ENCODE measurements around the gene MACROH2A1.

The MACROH2A1 gene

DNA sequence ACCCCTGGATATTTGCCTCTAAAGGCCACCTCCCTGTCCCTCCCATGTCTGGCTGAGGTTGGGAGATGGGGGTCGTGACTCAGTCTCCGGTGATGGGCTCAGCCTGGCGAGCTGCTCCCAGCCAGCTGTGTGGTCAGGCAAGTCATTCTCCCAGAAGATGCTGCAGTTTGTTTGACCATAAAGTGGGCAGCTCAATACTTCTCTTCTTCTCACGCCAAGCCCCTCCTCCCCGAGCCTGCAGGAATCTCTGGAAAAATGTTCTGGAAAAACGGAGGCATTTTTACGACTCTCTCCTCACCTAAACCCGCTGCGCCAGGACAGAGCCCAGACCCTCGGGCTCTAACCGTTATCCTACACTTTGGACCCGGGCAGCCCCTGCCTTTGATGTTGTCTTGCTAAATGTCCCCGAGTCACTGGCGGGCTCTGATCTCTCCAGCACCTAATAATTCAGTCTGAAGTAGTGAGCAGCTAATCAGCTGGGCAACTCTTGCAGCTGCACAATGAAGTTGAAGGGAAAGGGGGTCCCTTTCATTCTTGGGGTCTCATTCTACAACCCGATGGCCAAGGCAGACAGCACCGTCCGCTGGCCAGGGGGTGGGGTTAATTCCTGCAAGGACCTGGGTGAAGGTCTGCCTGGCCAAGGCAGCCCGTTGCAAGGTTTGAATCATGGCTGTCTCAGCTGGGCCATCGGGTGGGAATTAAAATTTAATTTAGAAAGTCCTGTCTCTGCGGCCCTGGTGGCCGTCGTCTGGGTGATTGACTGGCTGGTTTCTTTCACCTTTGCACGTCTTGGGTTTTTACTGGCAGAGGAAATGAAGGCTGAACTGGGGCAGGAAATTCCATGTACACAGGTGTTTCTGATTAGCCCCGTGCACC lies 35.8 kb upstream of the MACROH2A1 start:
- TF ChIP-seq, protein P1, sequence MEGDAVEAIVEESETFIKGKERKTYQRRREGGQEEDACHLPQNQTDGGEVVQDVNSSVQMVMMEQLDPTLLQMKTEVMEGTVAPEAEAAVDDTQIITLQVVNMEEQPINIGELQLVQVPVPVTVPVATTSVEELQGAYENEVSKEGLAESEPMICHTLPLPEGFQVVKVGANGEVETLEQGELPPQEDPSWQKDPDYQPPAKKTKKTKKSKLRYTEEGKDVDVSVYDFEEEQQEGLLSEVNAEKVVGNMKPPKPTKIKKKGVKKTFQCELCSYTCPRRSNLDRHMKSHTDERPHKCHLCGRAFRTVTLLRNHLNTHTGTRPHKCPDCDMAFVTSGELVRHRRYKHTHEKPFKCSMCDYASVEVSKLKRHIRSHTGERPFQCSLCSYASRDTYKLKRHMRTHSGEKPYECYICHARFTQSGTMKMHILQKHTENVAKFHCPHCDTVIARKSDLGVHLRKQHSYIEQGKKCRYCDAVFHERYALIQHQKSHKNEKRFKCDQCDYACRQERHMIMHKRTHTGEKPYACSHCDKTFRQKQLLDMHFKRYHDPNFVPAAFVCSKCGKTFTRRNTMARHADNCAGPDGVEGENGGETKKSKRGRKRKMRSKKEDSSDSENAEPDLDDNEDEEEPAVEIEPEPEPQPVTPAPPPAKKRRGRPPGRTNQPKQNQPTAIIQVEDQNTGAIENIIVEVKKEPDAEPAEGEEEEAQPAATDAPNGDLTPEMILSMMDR (IDR thresholded peaks at IDR 0.05; ENCODE audit: extremely low read depth, missing control alignments), result no peak
- DNase-seq (ENCODE audit: low spot score), result no peak

DNA sequence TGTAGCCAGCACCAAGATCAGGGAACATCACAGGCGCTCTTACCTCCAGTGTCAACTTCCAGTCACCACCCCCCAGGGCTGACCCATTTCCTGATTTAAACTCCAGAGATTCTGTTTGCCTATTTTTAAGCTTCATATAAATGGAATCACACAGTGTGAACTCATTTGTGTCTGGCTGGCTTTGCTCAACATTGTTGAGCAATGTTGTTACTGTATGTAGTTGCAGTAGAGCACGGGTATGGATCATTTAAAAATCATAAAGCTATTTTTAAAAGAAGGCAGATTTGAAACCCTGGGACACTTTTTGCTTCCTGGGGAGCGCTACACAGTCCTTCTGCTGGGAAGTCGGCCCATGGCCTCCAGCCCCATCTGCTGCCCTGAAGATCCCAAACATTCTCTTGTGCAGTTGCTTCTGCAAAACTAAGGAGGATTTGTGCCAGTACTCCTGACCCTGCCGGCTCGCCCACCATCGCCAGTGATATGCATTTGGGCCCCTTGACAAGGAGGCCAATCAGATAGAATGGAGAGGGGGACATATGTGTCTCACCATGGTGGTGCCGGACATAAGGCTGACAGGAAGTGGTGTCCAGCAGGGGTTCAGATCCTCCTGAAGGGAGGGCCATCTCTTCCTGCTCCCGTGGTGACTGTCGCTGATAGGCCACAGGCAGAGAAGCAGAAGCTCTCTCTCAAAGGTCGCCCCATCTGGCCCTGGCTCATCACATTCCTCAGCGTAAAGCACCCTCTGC lies 34.8 kb upstream of the MACROH2A1 start:
- DNase-seq (ENCODE audit: low spot score), result no peak
- TF ChIP-seq, protein P1 (IDR thresholded peaks at IDR 0.05; ENCODE audit: extremely low read depth, missing control alignments), result no peak

DNA sequence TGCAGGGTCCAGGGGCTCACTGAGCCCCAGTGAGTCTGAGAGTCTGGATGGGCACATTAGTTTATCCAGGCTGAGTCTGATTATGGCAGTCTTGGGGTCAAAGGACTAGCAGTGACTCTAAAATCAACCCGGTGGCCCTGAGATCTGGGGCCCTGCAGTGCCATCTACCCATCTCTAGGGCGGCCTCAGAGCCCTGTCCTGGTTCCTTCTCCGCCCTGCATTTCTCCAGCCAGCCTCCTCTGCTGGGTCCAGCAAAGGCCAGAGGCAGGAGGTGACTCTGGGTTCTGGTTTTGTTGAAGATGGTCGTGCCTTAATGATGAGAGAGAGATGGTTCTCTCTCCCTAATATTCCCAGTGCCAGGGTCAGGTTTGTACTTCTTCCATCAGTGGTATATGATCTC lies 33.1 kb upstream of the MACROH2A1 start:
- no peak for DNase-seq (ENCODE audit: low spot score)
- TF ChIP-seq, protein P1 (IDR thresholded peaks at IDR 0.05; ENCODE audit: extremely low read depth, missing control alignments), result no peak

DNA sequence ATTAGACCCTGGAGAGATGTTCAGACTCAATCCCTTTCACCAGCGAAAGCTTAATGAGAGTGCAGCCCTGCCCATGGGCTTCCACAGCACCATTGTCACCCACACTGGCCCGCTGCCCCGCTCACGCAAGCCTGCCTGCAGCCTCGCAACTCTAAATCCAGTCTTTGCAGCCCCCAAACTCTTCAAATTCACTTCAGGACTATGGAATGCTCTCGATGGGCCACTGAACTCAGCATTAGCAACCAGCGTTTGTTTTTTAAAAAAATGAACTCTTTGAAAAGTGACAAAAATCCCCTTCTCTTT lies 31.1 kb upstream of the MACROH2A1 start:
- TF ChIP-seq, protein P1 (IDR thresholded peaks at IDR 0.05; ENCODE audit: extremely low read depth, missing control alignments), result no peak
- no peak for DNase-seq (ENCODE audit: low spot score)

DNA sequence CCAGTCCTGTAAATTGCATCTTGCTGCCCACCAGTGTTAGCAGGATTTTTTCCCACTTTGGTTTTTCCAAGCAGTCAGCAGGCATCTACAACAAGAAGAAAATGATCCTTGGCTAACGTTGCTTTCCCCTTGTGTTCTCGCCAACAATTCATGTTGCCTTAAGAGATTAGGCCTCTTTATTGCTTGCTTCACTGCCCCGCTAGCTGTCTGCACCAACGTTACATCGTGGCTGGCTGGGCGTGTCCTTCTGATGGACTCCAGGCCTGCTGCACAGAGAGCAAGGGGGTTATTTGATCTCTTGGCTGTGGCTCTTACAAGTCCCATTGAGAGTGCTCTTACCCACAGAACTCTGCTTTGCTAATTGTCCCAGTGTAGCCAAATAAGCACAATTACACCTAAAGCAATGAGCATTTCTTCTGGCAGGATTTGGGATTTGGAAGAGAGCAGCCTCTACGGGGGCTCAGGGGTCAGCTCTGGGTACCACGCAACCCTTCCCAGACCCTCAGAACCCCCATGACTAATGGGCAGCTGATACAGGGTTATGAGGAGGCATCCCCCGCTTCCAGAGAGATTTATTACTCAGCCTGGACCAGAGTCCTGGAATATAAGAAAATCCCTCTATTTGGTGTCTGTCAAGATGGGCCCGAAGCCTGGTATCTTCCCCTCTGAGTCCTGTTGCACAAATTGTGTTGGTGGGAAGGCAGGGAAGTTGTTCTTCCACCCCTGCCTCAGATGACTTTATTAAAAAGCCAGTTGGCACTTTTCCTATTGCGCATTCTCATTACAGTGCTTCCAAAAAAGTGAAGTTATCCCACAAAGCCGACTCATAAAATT lies 30.5 kb upstream of the MACROH2A1 start:
- TF ChIP-seq, protein P1 (IDR thresholded peaks at IDR 0.05; ENCODE audit: extremely low read depth, missing control alignments), result no peak
- no peak for DNase-seq (ENCODE audit: low spot score)

DNA sequence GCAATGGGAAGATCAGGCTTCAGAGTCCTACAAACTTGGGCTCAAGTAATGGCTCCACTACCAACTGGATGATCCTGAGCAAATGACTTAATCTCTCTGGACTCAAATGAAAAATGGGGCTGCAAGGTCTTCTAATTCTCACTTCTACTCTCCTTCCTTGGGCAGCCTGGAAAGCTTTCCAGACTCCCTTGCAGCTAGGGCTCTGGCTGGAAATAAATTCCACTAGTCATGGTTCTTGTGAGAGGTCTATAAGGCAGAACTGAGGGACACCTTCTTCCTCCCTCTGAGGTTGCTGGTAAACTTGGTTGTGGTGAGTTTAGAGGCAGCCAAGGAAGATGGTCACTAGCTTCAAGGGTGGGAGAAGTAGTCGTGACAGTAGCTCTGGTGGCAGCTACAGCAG lies 29.6 kb upstream of the MACROH2A1 start:
- TF ChIP-seq, protein P1 (IDR thresholded peaks at IDR 0.05; ENCODE audit: extremely low read depth, missing control alignments), result no peak

More for the DNA sequence above, 29.6 kb upstream of the MACROH2A1 start:
- DNase-seq (ENCODE audit: low spot score), result no peak

Measured in GM20000 (cell line).